D721Med (cell line): ENCODE results near the gene FUT8.

Experiments
- DNase-seq: peaks from one replicate; pipeline ENCODE4 v3.0.0; 2011; ENCODE audit warnings: low spot score; ENCODE audit not compliant: insufficient read length
- FAIRE-seq: peaks from 2 replicates; lab custom pipeline; 2011; peaks lifted over from hg19 to GRCh38; lab: Jason Lieb, UNC
- CTCF ChIP-seq: IDR thresholded peaks from 2 replicates; pipeline ENCODE4 v1.5.1; 2012; ENCODE audit warnings: mild to moderate bottlenecking, control low read depth; ENCODE audit not compliant: insufficient read depth; ENCODE audit errors: missing control alignments

FUT8 gene

GRCh38 chr14:65548878-65549277, 136.3 kb downstream of the FUT8 start:
- TF ChIP-seq CTCF, result no peak
- DNase-seq, result no peak
- no peak for FAIRE-seq

- DNase-seq (no peak), FAIRE-seq (no peak)
- TF ChIP-seq CTCF, result no peak
Measured at GRCh38 chr14:65549429-65549828, 136.9 kb downstream of the FUT8 start.

GRCh38 chr14:65550779-65551643, 138.5 kb downstream of the FUT8 start:
- DNase-seq (no peak), FAIRE-seq (no peak)
- no peak for TF ChIP-seq CTCF

GRCh38 chr14:65552724-65553123, 140.2 kb downstream of the FUT8 start:
- no peak for TF ChIP-seq CTCF
- FAIRE-seq (no peak), DNase-seq (no peak)

GRCh38 chr14:65554837-65555236, 142.3 kb downstream of the FUT8 start:
- FAIRE-seq, result no peak
- DNase-seq, result no peak
- TF ChIP-seq CTCF, result no peak

GRCh38 chr14:65555358-65555757, 142.8 kb downstream of the FUT8 start:
- FAIRE-seq (no peak), DNase-seq (no peak)

More at GRCh38 chr14:65555358-65555757, 142.8 kb downstream of the FUT8 start:
- no peak for TF ChIP-seq CTCF
